ENCODE measurements around the gene CAMTA2. TPM values are rescaled to one million over a fixed set of nuclear protein-coding genes. Genes with fewer than 3 reads are reported as not detected.

The CAMTA2 gene
- total RNA-seq, 1 donor from 2014 or later: 90.2 TPM

DNA sequence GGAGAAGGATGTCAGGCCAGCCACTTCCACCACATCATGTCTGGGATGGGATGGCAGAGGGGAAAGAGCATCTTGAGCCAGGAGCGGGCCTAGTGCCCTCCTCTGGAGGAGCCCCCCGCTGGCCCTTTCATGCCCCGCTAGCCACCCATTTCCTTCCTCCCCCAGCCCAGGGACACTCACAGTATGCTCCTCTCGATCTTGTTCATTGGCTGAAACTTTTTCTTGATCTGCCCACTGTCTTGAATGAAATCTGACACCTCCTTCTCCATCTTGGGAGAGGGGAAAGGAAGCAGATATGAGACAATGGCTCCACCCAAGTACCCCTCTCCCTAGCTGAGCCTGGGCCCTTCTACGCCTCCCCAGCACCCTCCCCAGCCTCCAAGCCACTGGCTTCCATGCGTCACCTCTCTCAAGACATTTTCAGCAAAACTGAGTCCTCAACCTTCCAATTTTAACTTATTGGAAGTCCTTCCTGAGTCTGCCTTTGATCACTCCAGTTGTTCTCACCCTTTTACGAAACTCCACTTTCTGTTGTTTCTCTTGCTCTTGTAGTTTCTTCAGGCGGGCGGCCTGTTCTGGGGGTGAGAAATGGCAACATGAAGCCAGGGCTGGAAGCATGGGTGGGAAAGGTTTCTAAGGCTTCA lies 27.1 kb downstream of the CAMTA2 start:
- H3K4me1 Mint-ChIP-seq (ENCODE audit: low read depth): peaks cover 3% of the 10 kb centered on the region
- no peak for DNase-seq (ENCODE audit: low spot score)
- peaks cover 14% of the 10 kb centered on the region for H3K36me3 Mint-ChIP-seq (ENCODE audit: low read depth)
- H3K27me3 Mint-ChIP-seq (ENCODE audit: low read depth): no peaks in the 10 kb centered on the region
- H3K27ac Mint-ChIP-seq (ENCODE audit: unreplicated experiment): no peak overlapping the region
- no peaks in the 10 kb centered on the region for H3K9me3 Mint-ChIP-seq (ENCODE audit: low read depth)
- H3K4me3 Mint-ChIP-seq (ENCODE audit: unreplicated experiment): no peak overlapping the region
- TF ChIP-seq, protein P1, sequence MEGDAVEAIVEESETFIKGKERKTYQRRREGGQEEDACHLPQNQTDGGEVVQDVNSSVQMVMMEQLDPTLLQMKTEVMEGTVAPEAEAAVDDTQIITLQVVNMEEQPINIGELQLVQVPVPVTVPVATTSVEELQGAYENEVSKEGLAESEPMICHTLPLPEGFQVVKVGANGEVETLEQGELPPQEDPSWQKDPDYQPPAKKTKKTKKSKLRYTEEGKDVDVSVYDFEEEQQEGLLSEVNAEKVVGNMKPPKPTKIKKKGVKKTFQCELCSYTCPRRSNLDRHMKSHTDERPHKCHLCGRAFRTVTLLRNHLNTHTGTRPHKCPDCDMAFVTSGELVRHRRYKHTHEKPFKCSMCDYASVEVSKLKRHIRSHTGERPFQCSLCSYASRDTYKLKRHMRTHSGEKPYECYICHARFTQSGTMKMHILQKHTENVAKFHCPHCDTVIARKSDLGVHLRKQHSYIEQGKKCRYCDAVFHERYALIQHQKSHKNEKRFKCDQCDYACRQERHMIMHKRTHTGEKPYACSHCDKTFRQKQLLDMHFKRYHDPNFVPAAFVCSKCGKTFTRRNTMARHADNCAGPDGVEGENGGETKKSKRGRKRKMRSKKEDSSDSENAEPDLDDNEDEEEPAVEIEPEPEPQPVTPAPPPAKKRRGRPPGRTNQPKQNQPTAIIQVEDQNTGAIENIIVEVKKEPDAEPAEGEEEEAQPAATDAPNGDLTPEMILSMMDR (IDR thresholded peaks at IDR 0.05): no peak

DNA sequence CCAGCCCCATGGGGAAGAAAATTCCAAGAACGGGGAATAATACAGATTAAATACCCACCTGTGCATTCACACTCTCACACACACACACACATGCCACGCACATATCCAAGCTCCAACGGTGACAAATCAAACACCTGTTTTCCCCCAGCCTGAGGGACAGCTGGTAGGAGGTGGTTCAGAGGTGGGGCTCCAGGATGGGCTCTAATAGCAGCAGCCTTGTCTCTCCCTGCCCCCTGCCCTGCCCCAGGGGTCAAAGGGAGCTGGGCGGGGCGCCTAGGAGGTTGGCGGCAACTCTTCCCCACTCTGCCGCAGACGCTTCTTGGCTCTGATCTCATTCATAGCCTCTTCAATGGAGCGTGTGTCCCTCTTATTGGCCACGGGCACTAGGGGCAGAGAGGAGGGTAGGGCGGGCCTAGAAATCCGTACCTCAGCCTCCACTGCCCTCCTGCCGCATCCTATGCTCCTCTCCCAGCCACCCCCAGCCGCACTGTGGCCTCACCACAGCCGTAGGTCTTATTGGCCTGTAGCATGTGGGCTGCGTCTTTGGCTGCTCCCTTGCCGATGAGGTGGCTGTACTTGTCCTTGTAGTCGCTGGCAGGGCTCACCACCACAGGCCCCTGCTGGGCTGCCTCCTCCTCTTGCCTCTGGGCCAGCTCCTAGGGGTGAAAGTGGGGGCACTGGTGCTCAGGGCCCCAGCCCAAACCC lies 28.1 kb downstream of the CAMTA2 start:
- Mint-ChIP-seq H3K4me1 (ENCODE audit: low read depth) (no peaks in the 10 kb centered on the region), H3K27me3 (ENCODE audit: low read depth) (no peaks in the 10 kb centered on the region), H3K36me3 (ENCODE audit: low read depth) (peaks cover 14% of the 10 kb centered on the region), H3K27ac (ENCODE audit: unreplicated experiment) (no peak overlapping the region), H3K9me3 (ENCODE audit: low read depth) (no peaks in the 10 kb centered on the region), H3K4me3 (ENCODE audit: unreplicated experiment) (no peak overlapping the region)
- TF ChIP-seq, protein P1 (IDR thresholded peaks at IDR 0.05): no peak
- DNase-seq (ENCODE audit: low spot score): no peak

DNA sequence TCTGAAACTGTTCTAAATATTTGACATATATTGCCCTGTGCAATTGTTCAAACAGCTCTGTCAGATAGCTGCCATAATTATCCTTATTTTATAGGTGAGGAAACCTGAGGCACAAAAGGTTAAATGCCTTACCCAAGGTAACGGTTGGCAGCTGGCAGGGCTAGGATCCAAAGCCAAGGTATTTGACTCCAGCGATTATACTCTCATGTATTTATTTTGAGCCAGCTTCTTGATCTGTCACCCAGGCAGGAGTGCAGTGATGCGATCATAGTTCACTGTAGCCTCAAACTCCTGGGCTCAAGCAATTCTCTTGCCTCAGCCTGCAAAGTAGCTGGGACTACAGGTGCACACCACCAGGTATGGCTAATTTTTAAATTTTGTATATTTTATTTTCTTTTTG lies 29.4 kb downstream of the CAMTA2 start:
- TF ChIP-seq, protein P1 (IDR thresholded peaks at IDR 0.05): no peak
- Mint-ChIP-seq H3K27ac (ENCODE audit: unreplicated experiment) (no peak overlapping the region), H3K9me3 (ENCODE audit: low read depth) (no peaks in the 10 kb centered on the region), H3K27me3 (ENCODE audit: low read depth) (no peaks in the 10 kb centered on the region), H3K4me3 (ENCODE audit: unreplicated experiment) (no peak overlapping the region), H3K36me3 (ENCODE audit: low read depth) (peaks cover 14% of the 10 kb centered on the region), H3K4me1 (ENCODE audit: low read depth) (peaks cover 10% of the 10 kb centered on the region)
- no peak for DNase-seq (ENCODE audit: low spot score)

DNA sequence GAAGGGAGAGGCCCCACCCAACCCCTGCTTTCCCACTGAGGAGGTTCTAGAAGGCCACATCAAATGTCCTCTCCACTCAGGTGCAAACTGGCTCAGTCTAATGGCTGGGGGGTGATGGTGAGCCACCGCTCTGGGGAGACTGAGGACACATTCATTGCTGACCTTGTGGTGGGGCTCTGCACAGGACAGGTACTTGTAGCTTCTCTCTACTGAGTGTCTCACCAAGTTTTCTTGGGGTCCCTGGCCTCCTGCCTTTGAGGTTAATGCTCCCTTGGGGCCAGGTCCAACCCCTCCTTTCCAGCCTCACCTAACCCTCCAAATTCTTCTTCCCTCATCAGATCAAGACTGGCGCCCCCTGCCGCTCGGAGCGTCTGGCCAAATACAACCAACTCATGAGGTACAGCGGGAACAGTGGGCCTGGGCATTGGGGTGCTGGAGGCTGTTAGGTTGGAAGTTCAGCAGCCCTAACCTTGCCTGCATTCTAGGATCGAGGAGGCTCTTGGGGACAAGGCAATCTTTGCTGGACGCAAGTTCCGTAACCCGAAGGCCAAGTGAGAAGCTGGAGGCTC lies 30.9 kb downstream of the CAMTA2 start:
- Mint-ChIP-seq H3K36me3 (ENCODE audit: low read depth) (peaks cover 14% of the 10 kb centered on the region), H3K4me3 (ENCODE audit: unreplicated experiment) (no peak overlapping the region), H3K27ac (ENCODE audit: unreplicated experiment) (no peak overlapping the region), H3K9me3 (ENCODE audit: low read depth) (no peaks in the 10 kb centered on the region), H3K27me3 (ENCODE audit: low read depth) (no peaks in the 10 kb centered on the region), H3K4me1 (ENCODE audit: low read depth) (peaks cover 20% of the 10 kb centered on the region)
- TF ChIP-seq, protein P1 (IDR thresholded peaks at IDR 0.05): peak; percentile 24
- no peak for DNase-seq (ENCODE audit: low spot score)

DNA sequence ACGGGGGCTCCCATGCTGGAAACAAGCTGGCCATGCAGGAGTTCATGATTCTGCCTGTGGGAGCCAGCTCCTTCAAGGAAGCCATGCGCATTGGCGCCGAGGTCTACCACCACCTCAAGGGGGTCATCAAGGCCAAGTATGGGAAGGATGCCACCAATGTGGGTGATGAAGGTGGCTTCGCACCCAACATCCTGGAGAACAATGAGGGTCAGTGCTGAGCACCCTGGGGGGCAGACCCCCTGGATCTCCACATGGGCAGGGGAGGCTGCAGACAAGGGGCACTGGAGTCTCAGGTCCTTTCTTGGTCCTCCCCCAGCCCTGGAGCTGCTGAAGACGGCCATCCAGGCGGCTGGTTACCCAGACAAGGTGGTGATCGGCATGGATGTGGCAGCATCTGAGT lies 32.4 kb downstream of the CAMTA2 start:
- H3K9me3 Mint-ChIP-seq (ENCODE audit: low read depth): no peaks in the 10 kb centered on the region
- TF ChIP-seq, protein P1 (IDR thresholded peaks at IDR 0.05): no peak
- peaks cover 35% of the 10 kb centered on the region for H3K4me1 Mint-ChIP-seq (ENCODE audit: low read depth)
- H3K36me3 Mint-ChIP-seq (ENCODE audit: low read depth): peaks cover 8% of the 10 kb centered on the region
- no peak overlapping the region for H3K27ac Mint-ChIP-seq (ENCODE audit: unreplicated experiment)
- no peak for DNase-seq (ENCODE audit: low spot score)
- H3K27me3 Mint-ChIP-seq (ENCODE audit: low read depth): no peaks in the 10 kb centered on the region
- H3K4me3 Mint-ChIP-seq (ENCODE audit: unreplicated experiment): no peak overlapping the region

All from chondrocyte (in vitro differentiated cells).